Hepatocyte (in vitro differentiated cells): ENCODE results near the gene CLIC5.

Experiments
- EZH2 ChIP-seq: fragments of 200-600 bp; sonication (generic); IDR thresholded peaks from 2 replicates; pipeline ENCODE4 v1.6.1; 2016; ENCODE audit warnings: antibody characterized with exemption, mild to moderate bottlenecking, borderline replicate concordance
- EZH2phosphoT487 ChIP-seq: fragments of 200-600 bp; sonication (generic); IDR thresholded peaks from one replicate; pipeline ENCODE4 v1.6.1; 2018; ENCODE audit warnings: antibody characterized with exemption, mild to moderate bottlenecking, low read depth, moderate library complexity; ENCODE audit not compliant: unreplicated experiment, severe bottlenecking
- TF ChIP-seq, protein P1 (sequence below): fragments of 200-600 bp; sonication (generic); IDR thresholded peaks from 2 replicates; pipeline ENCODE4 v1.5.1; 2016; ENCODE audit warnings: antibody characterized with exemption, mild to moderate bottlenecking; ENCODE audit not compliant: poor library complexity

DNA sequence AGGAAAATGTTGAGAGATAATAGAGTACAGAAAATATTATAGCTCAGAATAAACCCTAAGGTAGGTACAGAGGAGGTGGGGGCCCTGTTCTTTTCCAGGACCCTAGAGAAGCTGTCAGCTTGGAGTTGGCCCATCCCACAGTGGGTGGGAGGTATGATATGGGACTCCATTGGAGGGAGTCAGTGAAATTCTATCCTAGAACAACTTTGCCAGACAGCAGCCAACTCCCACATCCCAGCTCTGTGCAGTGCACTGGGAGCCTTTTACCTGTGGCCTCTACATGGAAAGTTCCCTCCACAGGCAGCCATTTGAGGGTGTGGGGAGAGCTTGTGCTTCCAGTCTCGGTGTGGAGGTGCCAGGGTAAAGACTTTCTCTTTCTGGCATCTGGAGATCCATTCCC is 36.8 kb upstream of the CLIC5 start:
- TF ChIP-seq, protein P1, sequence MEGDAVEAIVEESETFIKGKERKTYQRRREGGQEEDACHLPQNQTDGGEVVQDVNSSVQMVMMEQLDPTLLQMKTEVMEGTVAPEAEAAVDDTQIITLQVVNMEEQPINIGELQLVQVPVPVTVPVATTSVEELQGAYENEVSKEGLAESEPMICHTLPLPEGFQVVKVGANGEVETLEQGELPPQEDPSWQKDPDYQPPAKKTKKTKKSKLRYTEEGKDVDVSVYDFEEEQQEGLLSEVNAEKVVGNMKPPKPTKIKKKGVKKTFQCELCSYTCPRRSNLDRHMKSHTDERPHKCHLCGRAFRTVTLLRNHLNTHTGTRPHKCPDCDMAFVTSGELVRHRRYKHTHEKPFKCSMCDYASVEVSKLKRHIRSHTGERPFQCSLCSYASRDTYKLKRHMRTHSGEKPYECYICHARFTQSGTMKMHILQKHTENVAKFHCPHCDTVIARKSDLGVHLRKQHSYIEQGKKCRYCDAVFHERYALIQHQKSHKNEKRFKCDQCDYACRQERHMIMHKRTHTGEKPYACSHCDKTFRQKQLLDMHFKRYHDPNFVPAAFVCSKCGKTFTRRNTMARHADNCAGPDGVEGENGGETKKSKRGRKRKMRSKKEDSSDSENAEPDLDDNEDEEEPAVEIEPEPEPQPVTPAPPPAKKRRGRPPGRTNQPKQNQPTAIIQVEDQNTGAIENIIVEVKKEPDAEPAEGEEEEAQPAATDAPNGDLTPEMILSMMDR: no peak
- TF ChIP-seq EZH2phosphoT487 (no peak), EZH2 (no peak)
